Mucosa of stomach (tissue), 1 donor: ENCODE measurements around the gene TMC1.
"Not testable (repeated sequence)": the region's sequence is repeated elsewhere in the genome, so short reads cannot be mapped to it uniquely, and the experiment has no call there.

Experiments
- H3K27me3 ChIP-seq: one replicate; pipeline ENCODE4 v1.7.0; 2013; ENCODE audit warnings: mild to moderate bottlenecking, low read length; ENCODE audit not compliant: control insufficient read depth, insufficient read depth
- H3K36me3 ChIP-seq: one replicate; pipeline ENCODE4 v1.7.0; 2013; ENCODE audit warnings: low read length; ENCODE audit not compliant: control insufficient read depth, insufficient read depth
- H3K4me1 ChIP-seq: one replicate; pipeline ENCODE4 v1.7.0; 2013; ENCODE audit warnings: mild to moderate bottlenecking, low read length; ENCODE audit not compliant: control insufficient read depth, insufficient read depth
- H3K4me3 ChIP-seq: one replicate; pipeline ENCODE4 v1.7.0; 2013; ENCODE audit warnings: low read length
- H3K9ac ChIP-seq: one replicate; pipeline ENCODE4 v1.7.0; 2013; ENCODE audit warnings: mild to moderate bottlenecking, low read length, moderate library complexity
- H3K9me3 ChIP-seq: one replicate; pipeline ENCODE4 v1.7.0; 2013; ENCODE audit warnings: mild to moderate bottlenecking, low read length, moderate library complexity; ENCODE audit not compliant: control insufficient read depth
- donor health status: Pancreatic carcinoma.

TMC1 gene

DNA sequence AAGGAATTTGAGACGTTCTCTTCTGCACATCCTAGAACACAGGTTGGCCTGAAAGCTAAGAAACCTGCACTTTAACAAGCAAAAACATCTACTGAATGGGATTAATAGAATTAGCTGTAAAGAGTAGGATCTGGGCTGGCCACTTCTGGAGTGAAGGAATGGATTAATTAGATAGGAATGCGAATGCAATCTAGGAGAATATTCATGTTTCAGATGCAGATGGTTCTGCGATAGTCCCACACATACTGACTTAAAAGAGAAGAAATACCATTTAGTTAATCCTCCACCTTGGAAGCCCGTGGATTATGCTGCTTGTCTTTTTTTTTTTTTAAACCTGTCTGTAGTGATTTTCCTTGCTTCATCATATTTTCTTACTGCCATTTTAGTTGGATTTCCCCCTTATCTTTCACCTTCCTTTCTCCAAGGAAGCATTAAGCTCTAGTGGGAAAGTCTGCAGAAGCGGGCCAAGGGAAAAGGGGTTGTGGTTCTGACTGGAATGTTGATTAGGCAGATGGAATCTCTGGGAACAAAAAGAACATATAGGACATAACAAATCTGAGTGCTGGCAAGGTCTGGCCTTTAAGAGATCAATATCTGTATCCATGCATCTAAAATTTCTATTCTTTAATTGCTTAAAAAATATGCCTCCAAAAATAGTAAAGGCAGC lies 279.1 kb downstream of the TMC1 start:
- H3K9me3 ChIP-seq = no peaks in the 10 kb centered on the region
- H3K27me3 ChIP-seq = no peaks in the 10 kb centered on the region
- no peak overlapping the region for H3K4me3 ChIP-seq
- H3K9ac ChIP-seq = no peak overlapping the region
- H3K36me3 ChIP-seq = no peaks in the 10 kb centered on the region
- H3K4me1 ChIP-seq = no peaks in the 10 kb centered on the region

DNA sequence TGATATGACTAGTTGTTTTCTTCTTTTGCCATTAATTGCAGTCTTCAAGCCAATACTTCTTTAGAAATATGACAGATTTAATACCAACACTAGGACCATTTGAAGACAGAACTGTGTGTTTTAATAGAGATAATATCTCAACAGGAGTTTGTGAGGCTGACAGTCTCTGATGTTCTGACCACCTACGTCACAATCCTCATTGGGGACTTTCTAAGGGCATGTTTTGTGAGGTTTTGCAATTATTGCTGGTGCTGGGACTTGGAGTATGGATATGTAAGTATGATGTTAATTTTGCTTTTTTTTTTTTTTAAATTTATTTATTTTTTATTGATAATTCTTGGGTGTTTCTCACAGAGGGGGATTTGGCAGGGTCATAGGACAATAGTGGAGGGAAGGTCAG lies 283.8 kb downstream of the TMC1 start:
- Histone ChIP-seq H3K27me3 (no peaks in the 10 kb centered on the region), H3K9ac (no peak overlapping the region), H3K36me3 (no peaks in the 10 kb centered on the region), H3K4me3 (no peak overlapping the region), H3K9me3 (no peaks in the 10 kb centered on the region), H3K4me1 (no peaks in the 10 kb centered on the region)

GRCh38 chr9:72806313-72806809 lies 285.0 kb downstream of the TMC1 start:
- H3K9me3 ChIP-seq, H3K9ac ChIP-seq, H3K4me3 ChIP-seq, H3K4me1 ChIP-seq, H3K27me3 ChIP-seq, H3K36me3 ChIP-seq: not testable (repeated sequence)

DNA sequence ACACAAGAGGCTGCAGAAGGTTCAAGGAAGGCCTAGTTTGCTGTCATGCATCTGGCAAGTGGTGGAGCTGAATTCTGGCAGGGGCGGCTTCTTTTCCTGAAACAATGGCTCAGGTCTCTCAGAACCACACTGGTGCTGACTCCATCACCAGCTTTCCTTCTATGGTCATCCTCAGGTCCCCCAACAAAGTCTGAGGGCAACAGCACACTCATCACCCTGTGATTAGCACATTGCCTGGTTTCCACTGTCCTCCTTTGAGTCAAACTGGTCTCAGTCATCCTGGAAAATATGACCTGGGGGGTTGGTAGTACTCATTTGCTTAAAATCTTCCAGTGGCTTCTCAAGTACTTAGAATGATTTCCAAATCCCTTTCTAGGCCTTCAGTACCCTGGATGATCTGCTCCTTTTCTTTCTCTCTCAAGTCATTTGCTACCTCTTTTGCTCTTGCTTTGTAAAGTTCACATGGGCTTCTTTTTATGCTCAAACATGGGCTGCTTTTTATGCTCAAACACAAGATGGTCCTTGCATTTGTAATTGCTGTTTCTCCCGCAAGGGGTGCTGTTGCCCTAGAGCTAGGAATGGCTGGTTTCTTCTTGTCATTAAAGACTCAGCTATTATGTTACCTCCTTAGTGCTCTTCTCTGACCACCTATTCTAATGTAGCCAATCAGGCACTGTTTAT lies 286.5 kb downstream of the TMC1 start:
- Histone ChIP-seq H3K36me3 (no peaks in the 10 kb centered on the region), H3K4me1 (no peaks in the 10 kb centered on the region), H3K27me3 (no peaks in the 10 kb centered on the region), H3K4me3 (no peak overlapping the region), H3K9me3 (no peaks in the 10 kb centered on the region), H3K9ac (no peak overlapping the region)

- Histone ChIP-seq H3K27me3 (no peaks in the 10 kb centered on the region), H3K9ac (no peak overlapping the region), H3K9me3 (no peaks in the 10 kb centered on the region), H3K36me3 (no peaks in the 10 kb centered on the region), H3K4me1 (peaks cover 3% of the 10 kb centered on the region), H3K4me3 (no peak overlapping the region)
Observed at GRCh38 chr9:72808446-72808768, 287.0 kb downstream of the TMC1 start.

DNA sequence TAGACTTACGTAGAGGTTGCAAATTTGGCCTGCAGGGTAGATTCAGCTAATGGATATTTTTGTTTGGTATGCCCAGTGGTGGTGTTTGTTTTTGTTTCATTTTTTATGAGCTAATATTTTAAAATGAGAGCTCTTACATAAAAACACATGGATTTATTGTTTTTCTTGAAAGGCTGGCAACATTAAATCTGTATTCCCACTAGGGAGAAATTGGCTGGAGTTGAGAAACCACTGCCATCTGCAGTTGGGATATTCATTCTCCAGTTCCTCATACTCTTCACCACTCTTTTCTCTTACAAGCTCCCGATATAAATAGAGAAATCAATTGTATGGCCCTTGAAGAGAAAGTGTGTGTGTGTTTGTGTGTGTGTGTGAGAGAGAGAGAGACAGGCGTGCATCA lies 288.2 kb downstream of the TMC1 start:
- no peaks in the 10 kb centered on the region for H3K9me3 ChIP-seq

DNA sequence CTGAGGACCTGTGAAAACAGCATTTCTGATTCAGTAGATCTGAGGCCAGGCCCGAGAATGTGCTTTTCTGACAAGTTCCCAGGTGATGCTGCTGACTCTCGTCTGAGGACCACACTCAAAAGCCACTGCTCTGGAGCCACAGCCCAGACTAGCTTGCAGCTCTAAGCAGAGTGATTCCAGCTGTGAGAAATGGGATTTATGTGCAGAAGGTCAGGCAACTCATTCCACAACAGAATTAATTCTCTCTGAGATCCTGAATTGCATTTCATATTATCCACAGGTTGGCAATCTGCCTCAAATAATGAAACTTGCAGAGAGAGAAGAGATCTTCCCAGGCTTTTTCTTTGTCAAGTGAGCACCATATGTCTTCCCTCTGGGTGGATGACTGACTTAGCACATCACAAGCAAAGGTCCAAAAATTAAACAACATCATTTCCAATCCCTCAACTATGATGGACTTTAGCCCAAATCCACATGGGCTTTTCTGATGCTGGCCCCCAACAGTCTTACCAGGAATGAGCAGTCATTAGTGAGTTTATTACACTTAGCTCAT lies 291.2 kb downstream of the TMC1 start:
- Histone ChIP-seq H3K9ac (no peak overlapping the region), H3K4me1 (peaks cover 10% of the 10 kb centered on the region), H3K4me3 (no peak overlapping the region), H3K36me3 (no peaks in the 10 kb centered on the region), H3K9me3 (no peaks in the 10 kb centered on the region), H3K27me3 (no peaks in the 10 kb centered on the region)

More for the DNA sequence above, 288.2 kb downstream of the TMC1 start:
- Histone ChIP-seq H3K27me3 (no peaks in the 10 kb centered on the region), H3K36me3 (no peaks in the 10 kb centered on the region), H3K9ac (no peak overlapping the region), H3K4me3 (no peak overlapping the region), H3K4me1 (peaks cover 10% of the 10 kb centered on the region)

- H3K27me3 ChIP-seq = no peaks in the 10 kb centered on the region
- no peaks in the 10 kb centered on the region for H3K9me3 ChIP-seq
- peaks cover 10% of the 10 kb centered on the region for H3K4me1 ChIP-seq
- no peak overlapping the region for H3K4me3 ChIP-seq
- H3K36me3 ChIP-seq = no peaks in the 10 kb centered on the region
- no peak overlapping the region for H3K9ac ChIP-seq
Observed at GRCh38 chr9:72813544-72813943, 292.1 kb downstream of the TMC1 start.

DNA sequence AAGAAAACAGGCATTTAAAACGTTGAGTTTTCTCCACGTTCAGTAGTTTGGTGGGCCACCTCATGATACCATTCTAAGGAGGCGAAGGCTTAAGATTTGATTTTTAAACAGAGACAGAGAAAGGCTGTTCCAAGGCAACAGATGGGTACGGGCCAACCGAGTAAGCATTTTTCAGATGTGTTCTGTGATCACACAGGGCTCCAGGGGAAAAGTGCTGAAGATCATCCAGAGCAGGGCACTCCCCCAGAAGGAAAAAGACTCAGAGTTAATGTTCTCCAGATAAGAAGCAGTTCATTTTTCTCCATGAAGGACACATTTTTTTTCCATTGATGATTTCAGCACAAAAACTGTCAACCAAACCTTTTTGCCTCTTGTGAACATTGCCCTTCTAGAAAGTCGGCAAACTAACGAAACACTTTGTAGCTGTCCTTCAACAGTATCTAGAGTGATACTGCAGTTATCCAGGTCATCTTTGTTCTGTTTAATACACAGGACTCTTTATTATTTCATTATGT lies 292.7 kb downstream of the TMC1 start:
- Histone ChIP-seq H3K4me3 (no peak overlapping the region), H3K36me3 (no peaks in the 10 kb centered on the region), H3K9ac (no peak overlapping the region), H3K9me3 (no peaks in the 10 kb centered on the region), H3K4me1 (peaks cover 10% of the 10 kb centered on the region), H3K27me3 (no peaks in the 10 kb centered on the region)

DNA sequence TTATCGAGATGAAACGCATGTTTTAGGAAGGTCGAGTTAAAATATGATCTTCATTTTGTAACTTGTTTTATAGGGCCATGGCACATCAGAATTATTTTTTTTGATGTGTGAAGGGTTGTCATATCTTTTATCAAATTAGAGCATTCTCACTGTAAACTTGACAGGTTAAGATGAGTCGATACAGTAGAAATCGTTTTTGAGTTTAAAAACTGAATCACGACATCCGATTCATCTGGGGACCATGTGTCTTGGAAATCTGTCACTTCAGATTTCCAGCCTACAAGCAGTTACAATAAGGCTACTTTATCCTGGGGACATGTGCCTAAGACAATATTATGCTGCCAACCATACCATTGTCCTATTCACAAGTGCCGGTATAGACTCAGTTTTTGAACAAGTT lies 295.3 kb downstream of the TMC1 start:
- Histone ChIP-seq H3K9ac (no peak overlapping the region), H3K9me3 (no peaks in the 10 kb centered on the region), H3K27me3 (no peaks in the 10 kb centered on the region), H3K36me3 (no peaks in the 10 kb centered on the region), H3K4me1 (peaks cover 10% of the 10 kb centered on the region), H3K4me3 (no peak overlapping the region)

DNA sequence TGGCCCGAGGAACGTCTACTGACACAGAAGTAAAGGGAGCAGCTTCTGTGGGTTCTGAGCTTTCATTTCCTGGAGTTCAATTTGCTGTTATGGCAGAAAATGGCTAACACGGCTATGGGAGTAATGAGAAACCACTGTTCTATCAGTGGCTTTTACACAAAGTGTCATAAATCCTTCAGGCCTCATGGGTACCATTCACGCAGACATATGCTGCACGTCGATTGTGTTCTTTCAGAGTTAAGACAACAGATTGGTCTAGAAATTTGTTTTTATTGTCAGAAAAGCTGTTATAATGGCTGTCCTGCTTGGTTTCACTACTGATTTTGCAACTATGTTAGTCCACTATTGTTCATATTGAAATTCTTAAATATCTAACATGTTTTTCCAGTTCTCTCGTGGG lies 296.0 kb downstream of the TMC1 start:
- Histone ChIP-seq H3K27me3 (no peaks in the 10 kb centered on the region), H3K4me1 (peaks cover 10% of the 10 kb centered on the region), H3K4me3 (no peak overlapping the region), H3K9me3 (no peaks in the 10 kb centered on the region), H3K9ac (no peak overlapping the region), H3K36me3 (no peaks in the 10 kb centered on the region)

- Histone ChIP-seq H3K4me1 (peaks cover 8% of the 10 kb centered on the region), H3K9me3 (no peaks in the 10 kb centered on the region), H3K9ac (no peak overlapping the region), H3K36me3 (no peaks in the 10 kb centered on the region), H3K27me3 (no peaks in the 10 kb centered on the region), H3K4me3 (no peak overlapping the region)
Observed at GRCh38 chr9:72818385-72818784, 297.0 kb downstream of the TMC1 start.
